GM13976 (cell line): Measurements from ENCODE around the gene ARHGEF16.

ENCODE experiments used
- DNase-seq: peaks from one replicate; pipeline ENCODE4 v3.0.0; 2012; ENCODE audit warnings: low spot score
- in situ Hi-C: fragments of 300-500 bp; cut with MboI; formaldehyde crosslinking; loops from one replicate; pipeline ENCODE4 v1.12.0; 2022; ENCODE audit warnings: low sequenced_read_pairs, mixed read lengths, inconsistent platforms; ENCODE audit not compliant: unreplicated experiment
- TF ChIP-seq, protein P1 (sequence below): IDR thresholded peaks from 2 replicates; pipeline ENCODE4 v1.5.1; 2012; ENCODE audit warnings: borderline replicate concordance, mild to moderate bottlenecking; ENCODE audit not compliant: insufficient read depth; ENCODE audit errors: extremely low read depth, missing control alignments, control extremely low read depth

The ARHGEF16 gene

DNA sequence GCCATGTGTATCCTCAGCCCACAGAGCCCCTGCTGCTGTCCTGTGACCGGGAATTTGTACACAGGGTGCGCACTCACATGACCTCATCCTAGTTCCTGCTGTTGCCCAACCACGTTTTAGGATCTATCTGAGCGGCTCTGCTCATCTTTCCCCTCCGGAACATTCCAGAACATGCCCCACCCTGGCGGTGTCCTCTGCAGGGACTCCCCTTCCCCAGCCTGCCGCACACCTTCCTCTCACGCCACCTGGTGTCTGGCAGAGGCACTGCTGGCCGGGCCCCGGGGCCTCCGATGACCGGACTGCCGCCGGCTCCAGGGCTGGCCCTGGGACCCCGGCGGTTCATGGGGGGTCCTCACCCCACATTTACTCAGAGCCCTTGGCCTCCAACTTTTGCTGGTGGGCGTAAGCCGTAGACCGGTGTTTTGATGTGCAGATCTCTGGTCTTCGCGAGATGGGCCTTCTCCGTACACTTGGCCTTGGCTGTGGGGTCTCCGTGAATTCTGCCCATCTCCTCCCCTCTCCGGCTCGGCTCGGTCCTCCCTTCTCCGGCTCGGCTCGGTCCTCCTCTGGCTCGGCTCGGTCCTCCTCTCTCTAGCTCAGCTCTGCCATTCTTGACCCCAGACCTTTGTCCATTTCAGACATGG, 29.5 kb downstream of the ARHGEF16 start:
- in situ Hi-C loops = no loop called here
- TF ChIP-seq, protein P1, sequence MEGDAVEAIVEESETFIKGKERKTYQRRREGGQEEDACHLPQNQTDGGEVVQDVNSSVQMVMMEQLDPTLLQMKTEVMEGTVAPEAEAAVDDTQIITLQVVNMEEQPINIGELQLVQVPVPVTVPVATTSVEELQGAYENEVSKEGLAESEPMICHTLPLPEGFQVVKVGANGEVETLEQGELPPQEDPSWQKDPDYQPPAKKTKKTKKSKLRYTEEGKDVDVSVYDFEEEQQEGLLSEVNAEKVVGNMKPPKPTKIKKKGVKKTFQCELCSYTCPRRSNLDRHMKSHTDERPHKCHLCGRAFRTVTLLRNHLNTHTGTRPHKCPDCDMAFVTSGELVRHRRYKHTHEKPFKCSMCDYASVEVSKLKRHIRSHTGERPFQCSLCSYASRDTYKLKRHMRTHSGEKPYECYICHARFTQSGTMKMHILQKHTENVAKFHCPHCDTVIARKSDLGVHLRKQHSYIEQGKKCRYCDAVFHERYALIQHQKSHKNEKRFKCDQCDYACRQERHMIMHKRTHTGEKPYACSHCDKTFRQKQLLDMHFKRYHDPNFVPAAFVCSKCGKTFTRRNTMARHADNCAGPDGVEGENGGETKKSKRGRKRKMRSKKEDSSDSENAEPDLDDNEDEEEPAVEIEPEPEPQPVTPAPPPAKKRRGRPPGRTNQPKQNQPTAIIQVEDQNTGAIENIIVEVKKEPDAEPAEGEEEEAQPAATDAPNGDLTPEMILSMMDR = peak; percentile 85
- DNase-seq = peak; percentile 85

DNA sequence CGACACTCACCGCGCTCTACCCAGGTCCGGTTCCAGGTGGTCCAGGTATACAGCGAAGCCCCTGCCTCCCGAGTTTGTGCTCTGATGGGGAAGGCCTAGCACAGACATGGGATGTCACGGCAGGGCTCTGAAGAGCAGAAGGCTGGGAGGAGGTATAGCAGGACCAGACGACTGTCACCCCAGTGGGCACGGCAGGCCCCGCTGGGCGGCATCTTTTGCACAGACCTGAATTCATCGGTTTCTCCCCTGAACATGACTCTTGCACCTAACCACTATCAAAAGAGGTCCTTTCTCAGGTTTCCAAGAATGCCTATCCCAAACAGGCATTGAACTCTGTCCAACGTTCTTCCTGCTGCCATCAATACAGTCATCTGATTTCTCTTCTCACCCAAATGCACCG, 30.6 kb downstream of the ARHGEF16 start:
- in situ Hi-C loops = no loop called here
- TF ChIP-seq, protein P1 = no peak
- no peak for DNase-seq

DNA sequence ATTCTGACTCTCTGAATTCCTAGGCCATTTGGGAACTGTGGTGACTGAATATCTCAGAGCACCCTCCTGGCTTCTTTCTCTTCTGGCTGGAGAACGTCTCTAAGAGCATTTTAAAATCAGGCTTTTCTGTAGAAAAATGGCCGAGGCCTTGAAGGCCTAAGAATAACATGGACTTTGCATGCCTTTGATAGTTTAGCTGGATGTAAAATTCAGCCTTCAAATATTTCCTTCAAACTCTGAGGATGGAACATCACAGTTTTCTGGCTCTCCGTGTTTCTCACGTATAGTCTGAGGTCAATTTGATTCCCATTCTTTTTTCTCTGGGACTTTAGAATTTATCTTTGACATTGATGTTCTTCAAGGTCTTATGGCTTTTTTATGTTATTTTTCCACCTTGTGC, 34.0 kb downstream of the ARHGEF16 start:
- in situ Hi-C loops = no loop called here
- DNase-seq = no peak
- TF ChIP-seq, protein P1 = no peak

DNA sequence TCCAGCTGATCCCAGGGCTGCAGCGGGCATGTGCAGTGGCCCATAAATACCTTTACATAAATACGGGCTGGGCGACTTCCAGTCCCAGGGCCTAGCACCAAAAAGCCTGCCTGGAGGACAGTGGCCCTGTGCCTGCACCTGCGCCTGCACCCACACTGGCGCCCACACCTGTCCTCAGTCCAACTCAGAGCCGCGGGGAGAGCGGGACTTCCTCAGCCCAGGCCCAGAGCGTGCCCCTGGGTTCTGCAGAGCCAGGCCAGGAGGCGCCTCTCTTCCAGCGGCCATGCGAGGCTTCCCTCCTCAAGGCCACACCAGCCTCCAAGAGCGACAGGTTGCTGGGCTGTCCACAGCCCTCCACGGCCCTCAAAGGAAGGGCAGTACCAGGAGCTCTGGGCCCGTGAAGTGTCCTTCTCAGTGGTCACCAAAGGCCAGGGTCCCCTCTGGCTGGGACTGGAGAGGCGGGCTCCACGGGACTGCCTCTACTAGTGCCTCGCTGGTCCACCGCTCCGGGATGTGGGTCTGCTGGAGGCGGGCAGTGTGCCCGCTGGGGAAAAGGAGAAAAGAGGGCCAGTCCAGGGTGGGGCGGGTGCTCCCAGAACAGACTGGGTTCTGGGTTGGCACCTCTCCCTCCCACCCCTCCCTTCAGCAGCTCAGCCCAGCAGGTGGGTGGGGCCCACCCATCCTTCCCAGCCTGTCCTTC, 35.7 kb downstream of the ARHGEF16 start:
- TF ChIP-seq, protein P1 = no peak
- in situ Hi-C loops = no loop called here
- no peak for DNase-seq

DNA sequence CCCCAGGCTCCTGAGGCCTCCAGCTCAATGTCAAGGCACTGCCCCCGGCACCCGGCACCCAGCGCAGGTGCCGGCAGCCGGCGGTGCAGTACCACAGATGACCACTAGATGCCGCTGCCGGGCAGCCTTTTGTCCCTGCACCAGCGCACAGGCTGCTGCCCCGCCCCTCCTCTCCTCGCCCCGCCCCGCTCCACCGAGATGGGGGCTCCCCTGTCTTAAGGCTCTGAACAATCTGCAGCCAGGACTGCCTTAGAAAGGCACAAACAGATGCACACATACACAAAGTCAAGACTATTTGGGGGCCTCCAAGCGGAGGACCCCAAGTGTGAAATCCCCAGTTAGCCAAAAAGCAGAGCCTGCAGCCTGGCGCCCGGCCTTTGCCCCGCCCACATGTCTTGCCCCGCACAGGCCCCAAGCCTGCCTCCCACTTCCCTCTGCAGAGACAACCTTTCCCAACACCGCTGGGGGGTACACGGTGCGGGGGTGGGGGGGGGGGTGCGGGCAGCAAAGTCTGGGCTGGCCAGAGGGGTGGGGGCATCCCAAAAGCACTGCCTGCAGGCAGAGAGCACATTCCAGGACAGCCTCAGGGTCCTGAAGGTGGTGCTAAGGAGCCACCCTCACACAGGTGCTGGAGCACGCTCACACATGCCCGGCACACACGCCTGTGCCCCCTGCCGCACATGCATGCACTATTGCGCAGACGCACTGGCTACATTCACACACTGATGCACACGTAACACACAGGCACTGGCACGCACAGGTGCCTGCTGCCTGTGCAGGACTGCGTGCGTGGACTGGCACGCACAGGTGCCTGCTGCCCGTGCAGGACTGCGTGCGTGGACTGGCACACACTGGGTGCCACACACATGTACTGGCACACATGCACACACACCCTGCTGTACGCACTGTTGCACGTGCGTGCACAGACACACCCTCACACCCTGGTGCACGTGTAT, 37.1 kb downstream of the ARHGEF16 start:
- TF ChIP-seq, protein P1 = peak; percentile 98
- in situ Hi-C loops = no loop called here
- peak; percentile 95 for DNase-seq

DNA sequence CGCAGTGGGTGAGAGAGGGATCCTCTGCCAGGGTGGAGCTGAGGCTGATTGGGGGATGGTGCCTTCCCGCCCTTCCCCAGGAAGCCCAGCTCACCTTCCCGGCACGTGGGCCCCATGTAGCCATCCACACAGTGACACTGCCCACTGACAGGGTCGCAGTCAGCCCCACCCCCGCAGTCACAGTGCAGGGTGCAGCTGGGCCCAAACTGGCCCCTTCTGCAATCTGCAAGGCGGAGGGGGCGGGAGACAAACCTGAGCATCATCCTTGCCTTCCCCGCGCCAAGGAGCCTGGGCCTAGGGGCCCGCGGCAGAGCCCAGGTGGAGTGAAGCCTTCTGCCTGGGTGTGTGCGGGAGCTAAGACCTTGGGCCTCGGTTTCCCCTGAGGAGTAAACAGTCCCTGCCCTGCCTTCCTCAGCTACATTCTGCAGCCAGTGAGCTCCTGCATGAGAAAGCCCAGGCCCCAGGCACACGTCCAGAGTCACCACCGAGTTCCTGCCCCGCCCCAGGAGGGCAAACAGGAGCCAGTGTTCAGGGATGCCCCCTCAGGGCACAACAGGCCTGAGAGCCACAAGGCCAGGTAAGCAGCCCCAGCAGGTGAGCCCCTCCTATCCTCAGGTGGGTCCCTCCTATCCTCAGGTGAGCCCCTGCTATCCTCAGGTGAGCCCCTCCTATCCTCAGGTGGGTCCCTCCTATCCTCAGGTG, 38.2 kb downstream of the ARHGEF16 start:
- in situ Hi-C loops = no loop called here
- TF ChIP-seq, protein P1 = no peak
- DNase-seq = no peak
